H9 (cell line): Measurements from ENCODE around the gene ZNF346. TPM values are rescaled to one million over a fixed set of nuclear protein-coding genes. Genes with fewer than 3 reads are reported as not detected.

Source experiments
- DNase-seq: peaks from one replicate; pipeline ENCODE4 v3.0.0-alpha.2; 2017
- H2AFZ ChIP-seq: one replicate; pipeline ENCODE4 v1.6.1; 2013; ENCODE audit warnings: mild to moderate bottlenecking, low read length, control low read depth, moderate library complexity
- H2AK5ac ChIP-seq: 2 replicates; pipeline ENCODE4 v1.6.1; 2013; ENCODE audit warnings: low read length, control low read depth, mixed read lengths; ENCODE audit not compliant: insufficient read length
- H2BK120ac ChIP-seq: one replicate; pipeline ENCODE4 v1.6.1; 2013; ENCODE audit warnings: low read depth, mild to moderate bottlenecking, low read length, control low read depth, inconsistent platforms; ENCODE audit not compliant: poor library complexity, severe bottlenecking
- H2BK12ac ChIP-seq: 2 replicates; pipeline ENCODE4 v1.6.1; 2013; ENCODE audit warnings: low read length, control low read depth, mixed read lengths, low read depth; ENCODE audit not compliant: insufficient read length
- H2BK15ac ChIP-seq: 2 replicates; pipeline ENCODE4 v1.6.1; 2013; ENCODE audit warnings: low read depth, low read length, control low read depth
- H2BK20ac ChIP-seq: one replicate; pipeline ENCODE4 v1.6.1; 2013; ENCODE audit warnings: low read depth, mild to moderate bottlenecking, low read length, control low read depth, inconsistent platforms; ENCODE audit not compliant: poor library complexity, severe bottlenecking
- H2BK5ac ChIP-seq: 2 replicates; pipeline ENCODE4 v1.6.1; 2013; ENCODE audit warnings: low read length, control low read depth, mixed read lengths; ENCODE audit not compliant: insufficient read length
- H3K14ac ChIP-seq: 2 replicates; pipeline ENCODE4 v1.6.1; 2013; ENCODE audit warnings: low read length, control low read depth; ENCODE audit not compliant: insufficient read depth
- H3K18ac ChIP-seq: 2 replicates; pipeline ENCODE4 v1.6.1; 2013; ENCODE audit warnings: low read depth, mild to moderate bottlenecking, mixed read lengths, low read length, control low read depth; ENCODE audit not compliant: insufficient read length
- H3K23ac ChIP-seq: 2 replicates; pipeline ENCODE4 v1.6.1; 2013; ENCODE audit warnings: low read length, control low read depth, mixed read lengths, low read depth; ENCODE audit not compliant: insufficient read length
- H3K23me2 ChIP-seq: 2 replicates; pipeline ENCODE4 v1.6.1; 2013; ENCODE audit warnings: low read depth, mild to moderate bottlenecking, mixed read lengths, low read length, control low read depth; ENCODE audit not compliant: insufficient read length, poor library complexity, severe bottlenecking
- H3K27ac ChIP-seq: 2 replicates; pipeline ENCODE4 v1.5.1; 2013; ENCODE audit warnings: low read length, control low read depth, mixed read lengths, low read depth; ENCODE audit not compliant: insufficient read length
- H3K27me3 ChIP-seq: 2 replicates; pipeline ENCODE4 v1.6.1; 2013; ENCODE audit warnings: low read length, control low read depth, inconsistent platforms; ENCODE audit not compliant: insufficient read depth
- H3K4ac ChIP-seq: 2 replicates; pipeline ENCODE4 v1.6.1; 2013; ENCODE audit warnings: low read depth, mild to moderate bottlenecking, control low read depth, inconsistent platforms, low read length, moderate library complexity
- H3K4me1 ChIP-seq: 2 replicates; pipeline ENCODE4 v1.6.1; 2013; ENCODE audit warnings: low read length, control low read depth, inconsistent platforms; ENCODE audit not compliant: insufficient read depth
- H3K4me2 ChIP-seq: 2 replicates; pipeline ENCODE4 v1.6.1; 2013; ENCODE audit warnings: low read length, control low read depth, mixed read lengths; ENCODE audit not compliant: insufficient read length, insufficient read depth
- H3K56ac ChIP-seq: 2 replicates; pipeline ENCODE4 v1.6.1; 2013; ENCODE audit warnings: low read depth, mild to moderate bottlenecking, mixed read lengths, low read length, control low read depth; ENCODE audit not compliant: insufficient read length
- H3K79me1 ChIP-seq: 2 replicates; pipeline ENCODE4 v1.6.1; 2013; ENCODE audit warnings: low read depth, mild to moderate bottlenecking, moderate library complexity, low read length, control low read depth, inconsistent platforms; ENCODE audit not compliant: insufficient read depth, poor library complexity, severe bottlenecking
- H3K79me2 ChIP-seq: 2 replicates; pipeline ENCODE4 v1.6.1; 2013; ENCODE audit warnings: low read length, control low read depth, inconsistent platforms; ENCODE audit not compliant: insufficient read depth
- H3K9ac ChIP-seq: 2 replicates; pipeline ENCODE4 v1.6.1; 2013; ENCODE audit warnings: low read length, control low read depth, mixed read lengths; ENCODE audit not compliant: insufficient read length; ENCODE audit errors: extremely low read depth
- H3K9me3 ChIP-seq: one replicate; pipeline ENCODE4 v1.6.1; 2013; ENCODE audit warnings: low read depth, low read length, inconsistent platforms; ENCODE audit not compliant: control insufficient read depth
- H3T11ph ChIP-seq: one replicate; pipeline ENCODE4 v1.6.1; 2013; ENCODE audit warnings: mild to moderate bottlenecking, low read length, control low read depth, inconsistent platforms
- H4K20me1 ChIP-seq: one replicate; pipeline ENCODE4 v1.6.1; 2013; ENCODE audit not compliant: control insufficient read depth, insufficient read length, insufficient read depth
- H4K5ac ChIP-seq: 2 replicates; pipeline ENCODE4 v1.6.1; 2013; ENCODE audit warnings: low read depth, mild to moderate bottlenecking, mixed read lengths, low read length, control low read depth; ENCODE audit not compliant: insufficient read length
- H4K8ac ChIP-seq: replicated peaks from 2 replicates; pipeline ENCODE4 v1.6.1; 2013; ENCODE audit warnings: low read length, control low read depth, mixed read lengths, low read depth; ENCODE audit not compliant: insufficient read length
- H4K91ac ChIP-seq: 2 replicates; pipeline ENCODE4 v1.6.1; 2013; ENCODE audit warnings: low read depth, mild to moderate bottlenecking, moderate library complexity, mixed read lengths, low read length, control low read depth; ENCODE audit not compliant: insufficient read length
- H3K27ac Mint-ChIP-seq, 3 experiments: 2 replicates in 2 of 3; 3 replicates in 1 of 3; pipeline ENCODE4 v1.8.0; 2020 to 2021; ENCODE audit warnings: mixed read lengths in 3 of 3, mild to moderate bottlenecking in 1 of 3, moderate library complexity in 1 of 3
- H3K27me3 Mint-ChIP-seq: 2 replicates; pipeline ENCODE4 v1.8.0; 2021; ENCODE audit warnings: low read depth, mild to moderate bottlenecking, moderate library complexity, mixed read lengths
- H3K36me3 Mint-ChIP-seq, 3 experiments: 2 replicates in 2 of 3; 3 replicates in 1 of 3; pipeline ENCODE4 v1.8.0; 2020 to 2021; ENCODE audit warnings: low read depth in 3 of 3, mixed read lengths in 3 of 3; ENCODE audit not compliant: insufficient read depth in 1 of 3
- H3K4me1 Mint-ChIP-seq, 2 experiments: 2 replicates each; pipeline ENCODE4 v1.8.0; 2020; ENCODE audit warnings: mixed read lengths in 2 of 2
- H3K4me3 Mint-ChIP-seq, 2 experiments: 2 replicates in 1 of 2; 3 replicates in 1 of 2; pipeline ENCODE4 v1.8.0; 2020 to 2021; ENCODE audit warnings: mild to moderate bottlenecking in 2 of 2, mixed read lengths in 2 of 2, moderate library complexity in 1 of 2
- H3K9me3 Mint-ChIP-seq, 2 experiments: 2 replicates in 1 of 2; 3 replicates in 1 of 2; pipeline ENCODE4 v1.8.0; 2020; ENCODE audit warnings: mild to moderate bottlenecking in 2 of 2, mixed read lengths in 2 of 2, moderate library complexity in 1 of 2
- WGBS: extraction: QIAGEN DNeasy Blood & Tissue Kit; methylation state at CpG from one replicate; pipeline ENCODE4 v1.1.7; 2013; ENCODE audit warnings: missing lambda C conversion rate, low lambda C conversion rate, mixed read lengths; ENCODE audit not compliant: insufficient read length; ENCODE audit errors: extremely low coverage; 5-methylcytosine and 5-hydroxymethylcytosine counted together
- total RNA-seq: library from RNA; stranded (reverse); gene quantifications from 2 replicates; pipeline ENCODE4 v1.2.1, GENCODE V29; 2021
- TF ChIP-seq, protein P1 (sequence below): fragments of 200-600 bp; sonication (generic); conservative IDR thresholded peaks from 3 replicates; pipeline ENCODE4 v1.8.0; 2021; ENCODE audit warnings: antibody characterized with exemption, mild to moderate bottlenecking

The ZNF346 gene
- total RNA-seq, 1 experiment from 2014 or later: 22.7 TPM

DNA sequence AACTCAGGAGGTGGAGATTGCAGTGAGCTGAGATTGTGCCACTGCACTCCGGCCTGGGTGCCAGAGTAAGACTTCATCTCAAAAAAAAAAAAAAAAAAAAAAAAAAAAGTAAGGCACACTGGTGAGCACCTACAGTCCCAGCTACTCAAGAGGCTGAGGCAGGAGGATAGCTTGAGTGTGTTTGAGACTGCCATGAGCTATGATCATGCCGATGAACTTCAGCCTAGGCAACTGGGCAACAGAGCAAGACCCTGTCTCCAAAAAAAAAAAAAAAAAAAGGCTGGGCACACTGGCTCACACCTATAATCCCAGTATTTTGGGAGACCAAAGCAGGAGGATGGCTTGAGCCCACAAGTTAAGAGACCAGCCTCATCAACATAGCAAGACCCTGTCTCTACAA is 36.2 kb upstream of the ZNF346 start:
- no peak overlapping the region for H2BK5ac ChIP-seq
- no peak overlapping the region for H2BK20ac ChIP-seq
- H3K14ac ChIP-seq: no peak overlapping the region
- no peak overlapping the region for H2BK12ac ChIP-seq
- TF ChIP-seq, protein P1, sequence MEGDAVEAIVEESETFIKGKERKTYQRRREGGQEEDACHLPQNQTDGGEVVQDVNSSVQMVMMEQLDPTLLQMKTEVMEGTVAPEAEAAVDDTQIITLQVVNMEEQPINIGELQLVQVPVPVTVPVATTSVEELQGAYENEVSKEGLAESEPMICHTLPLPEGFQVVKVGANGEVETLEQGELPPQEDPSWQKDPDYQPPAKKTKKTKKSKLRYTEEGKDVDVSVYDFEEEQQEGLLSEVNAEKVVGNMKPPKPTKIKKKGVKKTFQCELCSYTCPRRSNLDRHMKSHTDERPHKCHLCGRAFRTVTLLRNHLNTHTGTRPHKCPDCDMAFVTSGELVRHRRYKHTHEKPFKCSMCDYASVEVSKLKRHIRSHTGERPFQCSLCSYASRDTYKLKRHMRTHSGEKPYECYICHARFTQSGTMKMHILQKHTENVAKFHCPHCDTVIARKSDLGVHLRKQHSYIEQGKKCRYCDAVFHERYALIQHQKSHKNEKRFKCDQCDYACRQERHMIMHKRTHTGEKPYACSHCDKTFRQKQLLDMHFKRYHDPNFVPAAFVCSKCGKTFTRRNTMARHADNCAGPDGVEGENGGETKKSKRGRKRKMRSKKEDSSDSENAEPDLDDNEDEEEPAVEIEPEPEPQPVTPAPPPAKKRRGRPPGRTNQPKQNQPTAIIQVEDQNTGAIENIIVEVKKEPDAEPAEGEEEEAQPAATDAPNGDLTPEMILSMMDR: no peak
- peaks cover 6% of the 10 kb centered on the region for H3K79me1 ChIP-seq
- Mint-ChIP-seq H3K4me1 (no peaks in the 10 kb centered on the region), H3K27ac (no peak overlapping the region), H3K9me3 (peaks cover 31 to 32% of the 10 kb centered on the region in 2 experiments), H3K27me3 (no peaks in the 10 kb centered on the region), H3K36me3 (peaks cover 33 to 61% (median 54%) of the 10 kb centered on the region in 3 experiments), H3K4me3 (no peak overlapping the region)
- no peak overlapping the region for H3T11ph ChIP-seq
- H3K23me2 ChIP-seq: no peaks in the 10 kb centered on the region
- H3K4me1 ChIP-seq: no peaks in the 10 kb centered on the region
- no peak overlapping the region for H3K4ac ChIP-seq
- no peak overlapping the region for H3K56ac ChIP-seq
- no peak overlapping the region for H4K8ac ChIP-seq
- no peak overlapping the region for H4K91ac ChIP-seq
- H3K9ac ChIP-seq: no peak overlapping the region
- no CpG with 5 or more reads among the region's 2 CpGs for WGBS
- no peak overlapping the region for H3K27ac ChIP-seq
- no peak overlapping the region for H2BK120ac ChIP-seq
- H2AFZ ChIP-seq: no peak overlapping the region
- no peaks in the 10 kb centered on the region for H4K20me1 ChIP-seq
- DNase-seq: no peak
- no peak overlapping the region for H3K4me2 ChIP-seq
- H3K18ac ChIP-seq: no peak overlapping the region
- no peaks in the 10 kb centered on the region for H3K27me3 ChIP-seq
- H3K9me3 ChIP-seq: peaks cover 5% of the 10 kb centered on the region
- peaks cover 16% of the 10 kb centered on the region; the same call in 1 of the 2 replicates for H3K79me2 ChIP-seq
- H2AK5ac ChIP-seq: no peak overlapping the region
- no peak overlapping the region for H3K23ac ChIP-seq
- H4K5ac ChIP-seq: no peak overlapping the region
- H2BK15ac ChIP-seq: no peak overlapping the region
